ENCODE data around the gene ST7L. TPM values are rescaled to one million over a fixed set of nuclear protein-coding genes. Genes with fewer than 3 reads are reported as not detected.

The ST7L gene
- total RNA-seq, 1 donor from 2014 or later: 14.8 TPM

DNA sequence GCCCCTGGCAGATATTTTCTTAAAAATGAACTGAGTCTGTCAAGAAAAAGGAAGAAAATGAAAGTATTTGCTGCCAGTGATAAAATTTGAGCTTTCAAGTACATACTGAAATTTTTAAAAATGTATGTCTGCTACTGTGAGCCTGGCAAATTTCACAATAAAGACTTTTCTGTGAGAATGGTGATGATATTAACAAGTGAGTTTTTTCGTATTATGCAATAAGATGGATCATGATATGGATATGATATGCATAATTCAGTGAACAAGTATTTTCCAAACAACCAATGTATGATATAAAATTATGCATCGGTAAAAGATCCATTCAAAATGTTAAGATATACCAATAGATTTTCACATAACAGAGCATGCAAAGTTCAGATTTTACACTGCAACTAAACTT lies 15.9 kb downstream of the ST7L start:
- no peak overlapping the region for H3K9ac ChIP-seq (ENCODE audit: low read length)

DNA sequence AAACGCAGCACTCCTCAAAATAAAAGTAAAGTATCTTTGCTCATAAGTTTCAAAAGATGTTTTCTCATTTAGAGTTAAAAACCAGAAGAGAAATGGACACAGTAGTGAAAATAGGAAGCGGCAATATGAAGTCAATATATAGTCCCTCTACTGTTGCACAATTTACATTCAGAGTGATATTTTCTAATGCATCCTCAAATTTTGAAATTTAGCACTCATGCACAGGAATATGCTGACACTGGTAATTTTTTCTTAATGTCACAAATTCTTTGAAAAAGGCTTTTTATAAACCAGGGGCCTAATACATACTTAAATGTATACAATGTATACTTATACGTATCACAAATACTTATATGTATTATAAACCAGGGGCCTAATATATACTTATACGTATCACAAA lies 19.5 kb downstream of the ST7L start:
- TF ChIP-seq, protein P1, sequence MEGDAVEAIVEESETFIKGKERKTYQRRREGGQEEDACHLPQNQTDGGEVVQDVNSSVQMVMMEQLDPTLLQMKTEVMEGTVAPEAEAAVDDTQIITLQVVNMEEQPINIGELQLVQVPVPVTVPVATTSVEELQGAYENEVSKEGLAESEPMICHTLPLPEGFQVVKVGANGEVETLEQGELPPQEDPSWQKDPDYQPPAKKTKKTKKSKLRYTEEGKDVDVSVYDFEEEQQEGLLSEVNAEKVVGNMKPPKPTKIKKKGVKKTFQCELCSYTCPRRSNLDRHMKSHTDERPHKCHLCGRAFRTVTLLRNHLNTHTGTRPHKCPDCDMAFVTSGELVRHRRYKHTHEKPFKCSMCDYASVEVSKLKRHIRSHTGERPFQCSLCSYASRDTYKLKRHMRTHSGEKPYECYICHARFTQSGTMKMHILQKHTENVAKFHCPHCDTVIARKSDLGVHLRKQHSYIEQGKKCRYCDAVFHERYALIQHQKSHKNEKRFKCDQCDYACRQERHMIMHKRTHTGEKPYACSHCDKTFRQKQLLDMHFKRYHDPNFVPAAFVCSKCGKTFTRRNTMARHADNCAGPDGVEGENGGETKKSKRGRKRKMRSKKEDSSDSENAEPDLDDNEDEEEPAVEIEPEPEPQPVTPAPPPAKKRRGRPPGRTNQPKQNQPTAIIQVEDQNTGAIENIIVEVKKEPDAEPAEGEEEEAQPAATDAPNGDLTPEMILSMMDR (IDR thresholded peaks at IDR 0.05; ENCODE audit: insufficient read depth, low read depth, low read length): no peak
- TF ChIP-seq EZH2 (IDR thresholded peaks at IDR 0.05; ENCODE audit: insufficient read depth, low read length): no peak
- Histone ChIP-seq H4K20me1 (ENCODE audit: insufficient read depth, low read length) (no peaks in the 10 kb centered on the region), H3K27ac (ENCODE audit: low read depth, low read length) (no peak overlapping the region), H2AFZ (ENCODE audit: low read depth, low read length) (no peak overlapping the region), H3K9me3 (ENCODE audit: insufficient read depth, low read depth, low read length) (no peaks in the 10 kb centered on the region), H3K36me3 (ENCODE audit: insufficient read depth, low read length) (peaks cover 17% of the 10 kb centered on the region), H3K79me2 (ENCODE audit: insufficient read depth, low read length) (no peaks in the 10 kb centered on the region), H3K4me1 (ENCODE audit: insufficient read depth, low read length) (no peaks in the 10 kb centered on the region), H3K4me3 (ENCODE audit: insufficient read depth, low read depth, low read length) (no peak overlapping the region), H3K9ac (ENCODE audit: low read length) (no peak overlapping the region), H3K27me3 (ENCODE audit: insufficient read depth, low read length) (no peaks in the 10 kb centered on the region), H3K4me2 (ENCODE audit: low read length) (no peak overlapping the region)
- Mint-ChIP-seq H3K4me1 (ENCODE audit: low read depth, unreplicated experiment) (no peaks in the 10 kb centered on the region), H3K4me3 (ENCODE audit: unreplicated experiment) (no peak overlapping the region), H3K27me3 (ENCODE audit: low read depth, unreplicated experiment) (no peaks in the 10 kb centered on the region), H3K9me3 (ENCODE audit: unreplicated experiment) (no peaks in the 10 kb centered on the region), H3K36me3 (ENCODE audit: low read depth, unreplicated experiment) (peaks cover 3% of the 10 kb centered on the region), H3K27ac (ENCODE audit: unreplicated experiment) (no peak overlapping the region)
- FAIRE-seq (no peak), DNase-seq (ENCODE audit: low read depth) (no peak)

More for the DNA sequence above, 15.9 kb downstream of the ST7L start:
- peaks cover 19% of the 10 kb centered on the region for H3K36me3 ChIP-seq (ENCODE audit: insufficient read depth, low read length)
- peaks cover 3% of the 10 kb centered on the region for H4K20me1 ChIP-seq (ENCODE audit: insufficient read depth, low read length)
- no peaks in the 10 kb centered on the region for H3K4me1 ChIP-seq (ENCODE audit: insufficient read depth, low read length)
- no peak for FAIRE-seq
- Mint-ChIP-seq H3K9me3 (ENCODE audit: unreplicated experiment) (no peaks in the 10 kb centered on the region), H3K27ac (ENCODE audit: unreplicated experiment) (no peak overlapping the region), H3K4me1 (ENCODE audit: low read depth, unreplicated experiment) (no peaks in the 10 kb centered on the region), H3K36me3 (ENCODE audit: low read depth, unreplicated experiment) (peaks cover 14% of the 10 kb centered on the region), H3K4me3 (ENCODE audit: unreplicated experiment) (no peak overlapping the region), H3K27me3 (ENCODE audit: low read depth, unreplicated experiment) (no peaks in the 10 kb centered on the region)
- DNase-seq (ENCODE audit: low read depth): no peak
- no peaks in the 10 kb centered on the region for H3K79me2 ChIP-seq (ENCODE audit: insufficient read depth, low read length)
- no peak overlapping the region for H3K4me2 ChIP-seq (ENCODE audit: low read length)
- H2AFZ ChIP-seq (ENCODE audit: low read depth, low read length): no peak overlapping the region
- no peak overlapping the region for H3K27ac ChIP-seq (ENCODE audit: low read depth, low read length)
- TF ChIP-seq EZH2 (IDR thresholded peaks at IDR 0.05; ENCODE audit: insufficient read depth, low read length): no peak
- TF ChIP-seq, protein P1 (IDR thresholded peaks at IDR 0.05; ENCODE audit: insufficient read depth, low read depth, low read length): no peak
- no peaks in the 10 kb centered on the region for H3K27me3 ChIP-seq (ENCODE audit: insufficient read depth, low read length)
- no peaks in the 10 kb centered on the region for H3K9me3 ChIP-seq (ENCODE audit: insufficient read depth, low read depth, low read length)
- H3K4me3 ChIP-seq (ENCODE audit: insufficient read depth, low read depth, low read length): no peak overlapping the region

DNA sequence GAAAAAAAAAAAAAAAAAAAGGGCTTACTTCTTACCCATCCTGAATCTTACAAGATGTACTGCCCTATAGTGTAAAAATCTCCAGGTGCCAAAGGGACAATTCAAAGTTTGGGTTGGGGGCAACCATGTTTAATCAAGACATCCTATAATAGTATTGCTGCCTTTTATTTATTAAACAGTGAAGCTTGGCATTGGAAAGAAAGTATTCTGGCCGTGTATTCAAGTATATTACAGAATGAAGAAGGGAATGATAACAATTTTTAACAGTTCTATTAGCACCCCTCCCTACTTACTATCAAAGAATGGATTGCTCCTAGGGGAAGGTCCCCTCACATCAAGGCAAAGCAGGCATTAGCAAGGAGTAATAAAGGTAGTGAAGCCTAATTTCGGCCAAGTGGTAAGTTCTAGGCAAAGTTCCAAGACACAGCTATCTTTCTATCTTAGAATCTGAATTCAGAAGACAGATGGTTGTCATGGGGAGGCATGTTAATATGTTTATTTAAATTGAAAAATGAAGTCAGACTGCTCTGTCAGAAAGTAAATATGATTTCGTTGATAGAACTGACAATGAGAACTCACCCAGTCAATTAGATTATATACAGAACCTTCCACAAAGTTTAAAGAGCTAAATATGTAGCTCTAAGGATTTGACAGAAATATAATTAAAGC lies 24.6 kb downstream of the ST7L start:
- Mint-ChIP-seq H3K27me3 (ENCODE audit: low read depth, unreplicated experiment) (no peaks in the 10 kb centered on the region), H3K36me3 (ENCODE audit: low read depth, unreplicated experiment) (peaks cover 11% of the 10 kb centered on the region), H3K4me1 (ENCODE audit: low read depth, unreplicated experiment) (peaks cover 3% of the 10 kb centered on the region), H3K4me3 (ENCODE audit: unreplicated experiment) (no peak overlapping the region), H3K9me3 (ENCODE audit: unreplicated experiment) (peaks cover 5% of the 10 kb centered on the region), H3K27ac (ENCODE audit: unreplicated experiment) (no peak overlapping the region)
- Histone ChIP-seq H3K79me2 (ENCODE audit: insufficient read depth, low read length) (no peaks in the 10 kb centered on the region), H2AFZ (ENCODE audit: low read depth, low read length) (no peak overlapping the region), H3K27ac (ENCODE audit: low read depth, low read length) (no peak overlapping the region), H3K4me1 (ENCODE audit: insufficient read depth, low read length) (no peaks in the 10 kb centered on the region), H4K20me1 (ENCODE audit: insufficient read depth, low read length) (no peaks in the 10 kb centered on the region), H3K9me3 (ENCODE audit: insufficient read depth, low read depth, low read length) (no peaks in the 10 kb centered on the region), H3K4me2 (ENCODE audit: low read length) (no peak overlapping the region), H3K27me3 (ENCODE audit: insufficient read depth, low read length) (no peaks in the 10 kb centered on the region), H3K9ac (ENCODE audit: low read length) (no peak overlapping the region), H3K36me3 (ENCODE audit: insufficient read depth, low read length) (peaks cover 8% of the 10 kb centered on the region), H3K4me3 (ENCODE audit: insufficient read depth, low read depth, low read length) (no peak overlapping the region)
- TF ChIP-seq, protein P1 (IDR thresholded peaks at IDR 0.05; ENCODE audit: insufficient read depth, low read depth, low read length): no peak
- no peak for TF ChIP-seq EZH2 (IDR thresholded peaks at IDR 0.05; ENCODE audit: insufficient read depth, low read length)
- DNase-seq (ENCODE audit: low read depth) (no peak), FAIRE-seq (no peak)

Measured in astrocyte (in vitro differentiated cells and primary cell).